ENCODE measurements around the gene MAP2.

DNA sequence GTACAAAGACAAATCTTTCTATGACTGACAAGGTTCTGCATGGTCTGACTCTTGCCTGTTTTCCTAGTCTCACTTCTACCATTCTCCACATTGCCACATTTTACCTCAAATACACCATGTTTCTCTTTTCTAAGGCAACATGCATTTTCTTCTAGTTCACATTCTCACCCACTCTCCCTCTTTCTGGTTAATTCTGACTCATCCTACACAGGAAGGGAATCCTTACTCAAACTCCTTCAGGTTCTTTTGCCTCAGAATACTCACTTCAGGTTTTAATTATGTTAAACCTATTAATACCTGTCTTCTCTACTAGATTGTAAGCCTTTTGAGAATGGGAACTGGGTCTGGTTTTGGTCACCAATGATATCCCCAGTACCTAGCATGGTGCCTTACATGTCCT lies 47.2 kb downstream of the MAP2 start:
- TF ChIP-seq JUNB (IDR thresholded peaks at IDR 0.05) = no peak
- TF ChIP-seq, protein P1, sequence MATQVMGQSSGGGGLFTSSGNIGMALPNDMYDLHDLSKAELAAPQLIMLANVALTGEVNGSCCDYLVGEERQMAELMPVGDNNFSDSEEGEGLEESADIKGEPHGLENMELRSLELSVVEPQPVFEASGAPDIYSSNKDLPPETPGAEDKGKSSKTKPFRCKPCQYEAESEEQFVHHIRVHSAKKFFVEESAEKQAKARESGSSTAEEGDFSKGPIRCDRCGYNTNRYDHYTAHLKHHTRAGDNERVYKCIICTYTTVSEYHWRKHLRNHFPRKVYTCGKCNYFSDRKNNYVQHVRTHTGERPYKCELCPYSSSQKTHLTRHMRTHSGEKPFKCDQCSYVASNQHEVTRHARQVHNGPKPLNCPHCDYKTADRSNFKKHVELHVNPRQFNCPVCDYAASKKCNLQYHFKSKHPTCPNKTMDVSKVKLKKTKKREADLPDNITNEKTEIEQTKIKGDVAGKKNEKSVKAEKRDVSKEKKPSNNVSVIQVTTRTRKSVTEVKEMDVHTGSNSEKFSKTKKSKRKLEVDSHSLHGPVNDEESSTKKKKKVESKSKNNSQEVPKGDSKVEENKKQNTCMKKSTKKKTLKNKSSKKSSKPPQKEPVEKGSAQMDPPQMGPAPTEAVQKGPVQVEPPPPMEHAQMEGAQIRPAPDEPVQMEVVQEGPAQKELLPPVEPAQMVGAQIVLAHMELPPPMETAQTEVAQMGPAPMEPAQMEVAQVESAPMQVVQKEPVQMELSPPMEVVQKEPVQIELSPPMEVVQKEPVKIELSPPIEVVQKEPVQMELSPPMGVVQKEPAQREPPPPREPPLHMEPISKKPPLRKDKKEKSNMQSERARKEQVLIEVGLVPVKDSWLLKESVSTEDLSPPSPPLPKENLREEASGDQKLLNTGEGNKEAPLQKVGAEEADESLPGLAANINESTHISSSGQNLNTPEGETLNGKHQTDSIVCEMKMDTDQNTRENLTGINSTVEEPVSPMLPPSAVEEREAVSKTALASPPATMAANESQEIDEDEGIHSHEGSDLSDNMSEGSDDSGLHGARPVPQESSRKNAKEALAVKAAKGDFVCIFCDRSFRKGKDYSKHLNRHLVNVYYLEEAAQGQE (IDR thresholded peaks at IDR 0.05; ENCODE audit: low read depth, low read length) = no peak
- TF ChIP-seq, protein P2, sequence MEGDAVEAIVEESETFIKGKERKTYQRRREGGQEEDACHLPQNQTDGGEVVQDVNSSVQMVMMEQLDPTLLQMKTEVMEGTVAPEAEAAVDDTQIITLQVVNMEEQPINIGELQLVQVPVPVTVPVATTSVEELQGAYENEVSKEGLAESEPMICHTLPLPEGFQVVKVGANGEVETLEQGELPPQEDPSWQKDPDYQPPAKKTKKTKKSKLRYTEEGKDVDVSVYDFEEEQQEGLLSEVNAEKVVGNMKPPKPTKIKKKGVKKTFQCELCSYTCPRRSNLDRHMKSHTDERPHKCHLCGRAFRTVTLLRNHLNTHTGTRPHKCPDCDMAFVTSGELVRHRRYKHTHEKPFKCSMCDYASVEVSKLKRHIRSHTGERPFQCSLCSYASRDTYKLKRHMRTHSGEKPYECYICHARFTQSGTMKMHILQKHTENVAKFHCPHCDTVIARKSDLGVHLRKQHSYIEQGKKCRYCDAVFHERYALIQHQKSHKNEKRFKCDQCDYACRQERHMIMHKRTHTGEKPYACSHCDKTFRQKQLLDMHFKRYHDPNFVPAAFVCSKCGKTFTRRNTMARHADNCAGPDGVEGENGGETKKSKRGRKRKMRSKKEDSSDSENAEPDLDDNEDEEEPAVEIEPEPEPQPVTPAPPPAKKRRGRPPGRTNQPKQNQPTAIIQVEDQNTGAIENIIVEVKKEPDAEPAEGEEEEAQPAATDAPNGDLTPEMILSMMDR (IDR thresholded peaks at IDR 0.05 in 2 of 3, conservative IDR thresholded peaks at IDR 0.05 in 1 of 3; ENCODE audit: control insufficient read depth in 2 of 3, extremely low read depth in 1 of 3, insufficient read depth in 1 of 3, low read depth in 3 of 3, low read length in 3 of 3) = no peak
- TF ChIP-seq, protein P3, sequence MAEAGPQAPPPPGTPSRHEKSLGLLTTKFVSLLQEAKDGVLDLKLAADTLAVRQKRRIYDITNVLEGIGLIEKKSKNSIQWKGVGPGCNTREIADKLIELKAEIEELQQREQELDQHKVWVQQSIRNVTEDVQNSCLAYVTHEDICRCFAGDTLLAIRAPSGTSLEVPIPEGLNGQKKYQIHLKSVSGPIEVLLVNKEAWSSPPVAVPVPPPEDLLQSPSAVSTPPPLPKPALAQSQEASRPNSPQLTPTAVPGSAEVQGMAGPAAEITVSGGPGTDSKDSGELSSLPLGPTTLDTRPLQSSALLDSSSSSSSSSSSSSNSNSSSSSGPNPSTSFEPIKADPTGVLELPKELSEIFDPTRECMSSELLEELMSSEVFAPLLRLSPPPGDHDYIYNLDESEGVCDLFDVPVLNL (IDR thresholded peaks at IDR 0.05; ENCODE audit: low read depth, low read length) = no peak

All from GM12878 (cell line).